GM12873 (cell line): ENCODE results near the gene SOX2.

Experiments
- TF ChIP-seq, protein P1 (sequence below): IDR thresholded peaks from 2 replicates; pipeline ENCODE4 v1.5.1; 2012; ENCODE audit warnings: low read depth, mild to moderate bottlenecking, moderate library complexity, low read length, control low read depth; ENCODE audit not compliant: insufficient read depth; ENCODE audit errors: missing control alignments

Gene SOX2

DNA sequence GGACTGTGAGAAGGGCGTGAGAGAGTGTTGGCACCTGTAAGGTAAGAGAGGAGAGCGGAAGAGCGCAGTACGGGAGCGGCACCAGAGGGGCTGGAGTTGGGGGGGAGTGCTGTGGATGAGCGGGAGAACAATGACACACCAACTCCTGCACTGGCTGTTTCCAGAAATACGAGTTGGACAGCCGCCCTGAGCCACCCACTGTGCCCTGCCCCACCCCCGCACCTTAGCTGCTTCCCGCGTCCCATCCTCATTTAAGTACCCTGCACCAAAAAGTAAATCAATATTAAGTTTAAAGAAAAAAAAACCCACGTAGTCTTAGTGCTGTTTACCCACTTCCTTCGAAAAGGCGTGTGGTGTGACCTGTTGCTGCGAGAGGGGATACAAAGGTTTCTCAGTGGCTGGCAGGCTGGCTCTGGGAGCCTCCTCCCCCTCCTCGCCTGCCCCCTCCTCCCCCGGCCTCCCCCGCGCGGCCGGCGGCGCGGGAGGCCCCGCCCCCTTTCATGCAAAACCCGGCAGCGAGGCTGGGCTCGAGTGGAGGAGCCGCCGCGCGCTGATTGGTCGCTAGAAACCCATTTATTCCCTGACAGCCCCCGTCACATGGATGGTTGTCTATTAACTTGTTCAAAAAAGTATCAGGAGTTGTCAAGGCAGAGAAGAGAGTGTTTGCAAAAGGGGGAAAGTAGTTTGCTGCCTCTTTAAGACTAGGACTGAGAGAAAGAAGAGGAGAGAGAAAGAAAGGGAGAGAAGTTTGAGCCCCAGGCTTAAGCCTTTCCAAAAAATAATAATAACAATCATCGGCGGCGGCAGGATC, at the start of gene SOX2:
Gene SOX2 (plus strand): TSS at position 601 of the 811 bp plus-strand sequence. CDS start 436 bp downstream, outside the sequence.
- TF ChIP-seq, protein P1, sequence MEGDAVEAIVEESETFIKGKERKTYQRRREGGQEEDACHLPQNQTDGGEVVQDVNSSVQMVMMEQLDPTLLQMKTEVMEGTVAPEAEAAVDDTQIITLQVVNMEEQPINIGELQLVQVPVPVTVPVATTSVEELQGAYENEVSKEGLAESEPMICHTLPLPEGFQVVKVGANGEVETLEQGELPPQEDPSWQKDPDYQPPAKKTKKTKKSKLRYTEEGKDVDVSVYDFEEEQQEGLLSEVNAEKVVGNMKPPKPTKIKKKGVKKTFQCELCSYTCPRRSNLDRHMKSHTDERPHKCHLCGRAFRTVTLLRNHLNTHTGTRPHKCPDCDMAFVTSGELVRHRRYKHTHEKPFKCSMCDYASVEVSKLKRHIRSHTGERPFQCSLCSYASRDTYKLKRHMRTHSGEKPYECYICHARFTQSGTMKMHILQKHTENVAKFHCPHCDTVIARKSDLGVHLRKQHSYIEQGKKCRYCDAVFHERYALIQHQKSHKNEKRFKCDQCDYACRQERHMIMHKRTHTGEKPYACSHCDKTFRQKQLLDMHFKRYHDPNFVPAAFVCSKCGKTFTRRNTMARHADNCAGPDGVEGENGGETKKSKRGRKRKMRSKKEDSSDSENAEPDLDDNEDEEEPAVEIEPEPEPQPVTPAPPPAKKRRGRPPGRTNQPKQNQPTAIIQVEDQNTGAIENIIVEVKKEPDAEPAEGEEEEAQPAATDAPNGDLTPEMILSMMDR, result no peak

DNA sequence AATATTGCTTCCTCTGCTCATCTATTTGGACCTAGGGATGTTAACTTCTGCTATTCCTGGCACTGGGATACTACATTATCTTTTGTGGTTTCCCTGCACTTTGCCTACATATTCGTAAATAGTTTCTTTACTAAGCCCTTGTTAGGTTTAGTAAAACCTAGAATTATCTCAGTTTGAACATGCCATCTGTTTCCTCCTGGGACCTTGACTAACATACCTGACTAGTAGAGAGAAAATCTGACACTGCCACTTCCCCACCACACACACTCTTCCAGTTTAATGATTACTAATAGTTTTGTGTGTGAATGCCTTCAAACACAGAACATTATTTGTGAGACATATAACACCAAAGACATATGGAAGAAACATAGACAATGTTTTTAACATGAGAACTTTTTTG, 28.2 kb upstream of the SOX2 start:
- TF ChIP-seq, protein P1, result no peak

DNA sequence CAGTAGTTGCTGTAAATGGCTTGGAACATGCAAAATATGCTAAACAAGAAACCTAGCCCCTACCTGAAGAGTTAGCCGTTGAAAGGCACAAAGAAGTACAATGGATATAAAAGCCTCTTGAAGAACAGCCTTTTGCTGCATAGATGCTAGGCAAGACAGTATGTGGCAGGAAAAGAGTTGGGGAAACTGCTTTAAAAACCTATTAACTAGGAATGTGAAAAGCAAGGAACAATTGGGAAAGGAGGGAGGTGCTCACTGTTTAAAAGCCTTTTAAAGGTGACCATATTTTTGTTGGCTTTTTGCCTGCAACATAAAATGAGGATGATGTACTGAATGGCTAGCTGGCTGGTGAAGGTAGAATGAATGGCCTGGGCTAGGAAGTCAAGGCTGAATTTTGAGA, 24.5 kb upstream of the SOX2 start:
- TF ChIP-seq, protein P1, result no peak

DNA sequence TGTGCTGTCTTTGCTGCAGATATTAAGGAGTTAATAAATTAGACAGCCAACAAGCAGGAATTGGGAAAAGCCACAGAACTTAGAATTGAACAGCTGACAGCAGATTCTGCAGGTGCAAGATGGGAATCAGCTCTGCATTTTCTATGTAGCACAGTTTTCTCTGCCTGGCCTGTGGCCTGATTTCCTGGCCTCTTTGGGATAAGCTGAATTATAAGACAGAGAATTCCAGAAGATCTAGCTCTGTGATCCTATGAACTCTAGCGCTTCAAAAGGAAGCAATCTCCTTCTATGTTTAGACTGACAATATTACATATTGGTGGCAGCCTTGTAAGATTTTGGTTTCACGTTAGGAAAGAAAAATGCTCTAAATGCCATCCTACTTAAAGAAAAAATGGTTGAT, 24.0 kb upstream of the SOX2 start:
- TF ChIP-seq, protein P1, result no peak

DNA sequence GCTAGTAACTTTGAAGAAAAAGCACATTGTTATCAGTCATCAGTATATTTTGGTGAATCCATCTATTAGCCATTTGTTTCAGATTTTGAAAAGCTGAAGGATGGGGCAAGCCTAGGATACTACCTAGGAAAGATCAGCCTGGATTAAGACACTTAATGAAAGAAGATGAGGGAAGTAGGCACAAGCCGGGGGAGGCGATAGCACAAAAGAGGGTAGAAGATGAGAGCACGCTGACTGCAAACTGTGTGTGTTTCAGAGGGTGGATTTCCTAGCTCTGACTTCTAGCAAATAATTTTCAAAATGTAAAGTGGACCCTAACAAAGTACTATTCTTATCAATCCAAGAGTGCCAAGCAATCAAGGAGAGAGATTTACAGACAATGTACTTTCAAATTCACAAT, 22.2 kb upstream of the SOX2 start:
- TF ChIP-seq, protein P1, result no peak

DNA sequence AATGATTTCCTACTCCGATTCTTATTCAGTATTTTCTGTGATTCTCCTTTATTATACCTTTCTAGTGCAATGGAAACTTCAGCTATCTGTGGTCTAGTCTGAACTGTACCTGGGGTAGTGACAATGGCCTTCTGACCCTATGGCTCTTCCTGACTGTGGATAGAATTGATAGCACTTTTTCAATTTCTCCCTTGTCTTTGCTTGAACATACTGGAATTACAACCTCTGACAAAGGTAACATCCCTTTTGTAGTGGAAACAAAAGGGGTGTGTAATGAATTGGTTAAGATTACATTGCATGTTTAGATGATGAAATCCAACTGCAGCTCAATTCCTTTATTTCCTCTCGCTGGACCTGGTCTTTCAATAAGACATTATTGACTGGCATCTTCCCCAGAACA, 21.0 kb upstream of the SOX2 start:
- TF ChIP-seq, protein P1, result no peak

DNA sequence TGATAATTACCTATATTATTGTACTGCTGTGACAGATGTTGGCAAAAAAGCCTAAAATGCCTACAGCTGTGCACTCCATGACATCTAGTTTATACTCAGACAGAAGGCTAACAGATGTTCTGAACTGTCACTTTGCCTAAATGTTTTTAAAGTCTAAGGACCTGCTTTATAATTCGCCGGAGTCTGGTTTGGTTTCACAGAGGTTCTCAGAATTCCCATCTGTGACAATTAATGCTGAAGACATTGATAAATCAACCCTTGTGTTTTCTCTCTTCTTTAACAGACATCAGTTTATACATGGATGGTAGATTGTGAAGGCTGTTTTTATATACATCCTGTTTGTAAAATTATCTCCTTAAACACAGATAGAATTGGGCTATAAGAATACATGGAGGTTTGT, 19.8 kb upstream of the SOX2 start:
- TF ChIP-seq, protein P1, result no peak
